ENCODE measurements around the gene RRP15. TPM values are rescaled to one million over a fixed set of nuclear protein-coding genes. Genes with fewer than 3 reads are reported as not detected.

RRP15 gene
- polyA plus RNA-seq, 3 donors from 2014 or later: 6.4 to 12.8 (median 10.3) TPM

GRCh38 chr1:218272366-218272765 is 12.7 kb upstream of the RRP15 start:
- DNase-seq: no peak
- Mint-ChIP-seq H3K9me3 (no peaks in the 10 kb centered on the region), H3K4me3 (no peak overlapping the region), H3K36me3 (no peaks in the 10 kb centered on the region), H3K27ac (no peak overlapping the region), H3K4me1 (no peaks in the 10 kb centered on the region), H3K27me3 (ENCODE audit: low read depth in 3 of 3) (peaks cover 0 to 5% (median 5%) of the 10 kb centered on the region in 3 donors)

GRCh38 chr1:218273762-218274479 is 11.2 kb upstream of the RRP15 start:
- peaks cover 0 to 5% (median 3%) of the 10 kb centered on the region in 3 donors for H3K27me3 Mint-ChIP-seq (ENCODE audit: low read depth in 3 of 3)
- no peak overlapping the region for H3K4me3 Mint-ChIP-seq
- H3K9me3 Mint-ChIP-seq: no peaks in the 10 kb centered on the region
- H3K4me1 Mint-ChIP-seq: no peaks in the 10 kb centered on the region
- no peak for DNase-seq
- H3K36me3 Mint-ChIP-seq: no peaks in the 10 kb centered on the region
- H3K27ac Mint-ChIP-seq: no peak overlapping the region

- H3K27me3 Mint-ChIP-seq (ENCODE audit: low read depth in 3 of 3): peaks cover 0 to 5% (median 3%) of the 10 kb centered on the region in 3 donors
- H3K36me3 Mint-ChIP-seq: no peaks in the 10 kb centered on the region
- H3K4me3 Mint-ChIP-seq: no peak overlapping the region
- H3K27ac Mint-ChIP-seq: no peak overlapping the region
- H3K9me3 Mint-ChIP-seq: no peaks in the 10 kb centered on the region
- H3K4me1 Mint-ChIP-seq: no peaks in the 10 kb centered on the region
- DNase-seq: no peak
Observed at GRCh38 chr1:218274511-218274910, 10.6 kb upstream of the RRP15 start.

GRCh38 chr1:218275823-218276222 is 9.3 kb upstream of the RRP15 start:
- peaks cover 0 to 3% (median 0%) of the 10 kb centered on the region in 6 donors for H3K9me3 Mint-ChIP-seq
- H3K4me3 Mint-ChIP-seq: no peak overlapping the region
- DNase-seq: no peak
- no peak overlapping the region for H3K27ac Mint-ChIP-seq
- no peaks in the 10 kb centered on the region for H3K36me3 Mint-ChIP-seq
- H3K4me1 Mint-ChIP-seq: no peaks in the 10 kb centered on the region
- peaks cover 2 to 13% (median 5%) of the 10 kb centered on the region in 3 donors for H3K27me3 Mint-ChIP-seq (ENCODE audit: low read depth in 3 of 3)

- Mint-ChIP-seq H3K27ac (no peak overlapping the region), H3K4me1 (peaks cover 22% of the 10 kb centered on the region in 2 donors), H3K36me3 (no peaks in the 10 kb centered on the region), H3K4me3 (no peak overlapping the region), H3K27me3 (ENCODE audit: low read depth in 3 of 3) (peaks cover 4 to 25% (median 14%) of the 10 kb centered on the region in 3 donors), H3K9me3 (peaks cover 0 to 8% (median 0%) of the 10 kb centered on the region in 6 donors)
- DNase-seq: no peak
Observed at GRCh38 chr1:218281285-218281684, 3.8 kb upstream of the RRP15 start.

DNA sequence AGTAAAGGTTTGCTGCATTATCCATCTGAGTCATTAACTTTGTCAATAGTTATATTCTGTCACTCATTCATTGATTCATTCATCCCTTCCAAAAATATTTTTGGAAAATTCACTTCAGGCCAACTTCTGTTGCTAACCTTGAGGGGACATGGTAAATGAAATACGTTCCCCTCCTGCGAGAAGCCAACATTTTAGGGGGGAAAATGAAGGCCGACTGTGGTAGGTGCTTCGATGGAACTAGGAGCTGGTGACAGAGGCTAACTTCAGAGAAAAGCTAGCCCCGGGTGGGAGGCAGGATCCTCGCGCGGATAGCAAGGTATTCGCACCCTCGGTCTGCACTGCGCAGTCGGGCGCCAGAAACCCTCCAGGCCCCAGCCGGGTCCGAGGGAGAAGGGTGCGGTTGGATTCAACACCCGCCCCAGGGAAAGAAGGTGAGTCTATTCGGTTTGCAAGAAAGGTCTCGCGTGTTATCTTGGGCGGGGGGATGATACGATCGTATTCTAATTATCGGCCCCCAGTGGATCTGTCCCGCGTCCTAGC is 646 bp upstream of the RRP15 start:
- peaks cover 0 to 8% (median 0%) of the 10 kb centered on the region in 6 donors for H3K9me3 Mint-ChIP-seq
- H3K4me3 Mint-ChIP-seq: peak overlapping the region; percentile 97 to 100 (median 99)
- DNase-seq: no peak
- H3K27ac Mint-ChIP-seq: peak overlapping the region; percentile 92 to 99 (median 95)
- H3K4me1 Mint-ChIP-seq: peaks cover 28 to 46% of the 10 kb centered on the region in 2 donors
- peaks cover 5 to 25% (median 14%) of the 10 kb centered on the region in 3 donors for H3K27me3 Mint-ChIP-seq (ENCODE audit: low read depth in 3 of 3)
- H3K36me3 Mint-ChIP-seq: no peaks in the 10 kb centered on the region

DNA sequence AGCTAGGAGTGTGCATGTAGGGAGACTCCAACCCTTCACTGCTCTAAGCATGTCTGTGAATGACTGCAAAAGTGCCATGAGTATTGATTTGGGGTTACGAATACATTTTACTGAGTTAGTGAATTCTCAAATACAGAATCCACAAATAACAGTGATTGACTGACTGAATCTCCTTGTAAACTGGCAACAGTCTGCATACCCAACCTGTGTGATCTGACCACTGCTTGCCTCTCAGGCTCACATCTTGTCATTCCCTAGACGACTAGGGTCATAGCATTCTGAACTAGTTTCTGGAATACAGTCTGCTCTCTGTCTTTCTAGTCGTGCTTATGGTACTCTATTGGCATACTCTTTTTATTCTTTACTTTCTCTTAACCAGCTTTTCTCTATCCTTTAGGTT is 7.4 kb downstream of the RRP15 start:
- Mint-ChIP-seq H3K36me3 (no peaks in the 10 kb centered on the region), H3K9me3 (no peaks in the 10 kb centered on the region), H3K27me3 (ENCODE audit: low read depth in 3 of 3) (no peaks in the 10 kb centered on the region), H3K27ac (no peak overlapping the region), H3K4me3 (no peak overlapping the region), H3K4me1 (peaks cover 0 to 17% of the 10 kb centered on the region in 2 donors)
- DNase-seq: no peak

GRCh38 chr1:218294546-218294945 is 9.5 kb downstream of the RRP15 start:
- no peak for DNase-seq
- H3K27ac Mint-ChIP-seq: no peak overlapping the region
- no peak overlapping the region for H3K4me3 Mint-ChIP-seq
- H3K9me3 Mint-ChIP-seq: no peaks in the 10 kb centered on the region
- no peaks in the 10 kb centered on the region for H3K27me3 Mint-ChIP-seq (ENCODE audit: low read depth in 3 of 3)
- no peaks in the 10 kb centered on the region for H3K36me3 Mint-ChIP-seq
- no peaks in the 10 kb centered on the region for H3K4me1 Mint-ChIP-seq

- Mint-ChIP-seq H3K27ac (no peak overlapping the region), H3K9me3 (no peaks in the 10 kb centered on the region), H3K4me1 (no peaks in the 10 kb centered on the region), H3K36me3 (no peaks in the 10 kb centered on the region), H3K4me3 (no peak overlapping the region), H3K27me3 (ENCODE audit: low read depth in 3 of 3) (no peaks in the 10 kb centered on the region)
- DNase-seq: no peak
Observed at GRCh38 chr1:218296162-218296561, 11.1 kb downstream of the RRP15 start.

- H3K4me3 Mint-ChIP-seq: no peak overlapping the region
- peaks cover 0 to 7% (median 0%) of the 10 kb centered on the region in 3 donors for H3K36me3 Mint-ChIP-seq
- no peak for DNase-seq
- H3K27me3 Mint-ChIP-seq (ENCODE audit: low read depth in 3 of 3): no peaks in the 10 kb centered on the region
- H3K27ac Mint-ChIP-seq: no peak overlapping the region
- H3K9me3 Mint-ChIP-seq: no peaks in the 10 kb centered on the region
- peaks cover 5 to 6% of the 10 kb centered on the region in 2 donors for H3K4me1 Mint-ChIP-seq
Observed at GRCh38 chr1:218297461-218297860, 12.4 kb downstream of the RRP15 start.

GRCh38 chr1:218297867-218298266 is 12.8 kb downstream of the RRP15 start:
- H3K27me3 Mint-ChIP-seq (ENCODE audit: low read depth in 3 of 3): no peaks in the 10 kb centered on the region
- peaks cover 5 to 6% of the 10 kb centered on the region in 2 donors for H3K4me1 Mint-ChIP-seq
- no peaks in the 10 kb centered on the region for H3K9me3 Mint-ChIP-seq
- no peak for DNase-seq
- peaks cover 0 to 9% (median 0%) of the 10 kb centered on the region in 3 donors for H3K36me3 Mint-ChIP-seq
- H3K4me3 Mint-ChIP-seq: no peak overlapping the region
- H3K27ac Mint-ChIP-seq: no peak overlapping the region

DNA sequence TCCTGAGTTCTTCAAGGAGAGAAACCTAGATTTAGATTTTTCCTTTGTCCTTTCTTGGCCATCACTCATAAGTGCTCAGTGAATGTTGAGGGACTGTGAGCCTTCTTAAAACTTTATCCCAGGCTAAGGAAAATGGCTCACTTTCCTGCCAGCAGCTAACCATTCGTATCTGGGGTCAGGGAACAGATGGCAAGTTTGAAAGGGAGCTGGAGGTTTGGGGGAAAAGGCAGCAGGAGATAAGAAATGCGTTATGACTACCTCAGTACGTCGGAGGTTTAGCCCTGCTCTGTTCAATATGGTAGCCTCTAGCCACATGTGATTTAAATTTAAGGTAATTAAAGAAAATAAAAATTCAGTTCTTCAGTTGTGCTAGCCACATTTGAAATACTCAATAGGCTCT is 13.3 kb downstream of the RRP15 start:
- Mint-ChIP-seq H3K9me3 (no peaks in the 10 kb centered on the region), H3K27me3 (ENCODE audit: low read depth in 3 of 3) (no peaks in the 10 kb centered on the region), H3K36me3 (peaks cover 0 to 9% (median 0%) of the 10 kb centered on the region in 3 donors), H3K4me3 (no peak overlapping the region), H3K27ac (no peak overlapping the region), H3K4me1 (peaks cover 5 to 6% of the 10 kb centered on the region in 2 donors)
- DNase-seq: no peak

DNA sequence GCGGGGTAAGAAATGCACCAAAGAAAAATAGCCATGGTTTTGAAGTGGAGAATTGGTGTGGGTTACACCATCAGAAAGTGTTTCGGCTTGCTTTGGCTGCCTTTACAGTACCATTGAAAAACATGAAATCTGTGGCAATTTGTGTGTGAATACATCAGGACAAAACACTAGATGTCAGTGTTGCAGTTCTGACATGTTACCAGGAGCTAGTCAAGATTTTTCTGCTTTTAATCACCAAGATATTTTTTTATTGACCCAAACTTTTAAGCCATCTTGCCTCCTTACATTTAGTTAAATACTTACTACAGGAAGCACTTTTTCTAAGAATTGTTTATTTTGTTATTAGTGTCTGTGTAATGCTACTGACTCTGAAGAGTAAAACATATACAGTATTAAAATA is 14.3 kb downstream of the RRP15 start:
- Mint-ChIP-seq H3K4me1 (peaks cover 8 to 13% of the 10 kb centered on the region in 2 donors), H3K36me3 (peaks cover 0 to 9% (median 0%) of the 10 kb centered on the region in 3 donors), H3K27ac (no peak overlapping the region), H3K4me3 (no peak overlapping the region), H3K27me3 (ENCODE audit: low read depth in 3 of 3) (no peaks in the 10 kb centered on the region), H3K9me3 (no peaks in the 10 kb centered on the region)
- no peak for DNase-seq

- H3K27ac Mint-ChIP-seq: no peak overlapping the region
- peaks cover 14 to 25% of the 10 kb centered on the region in 2 donors for H3K4me1 Mint-ChIP-seq
- H3K4me3 Mint-ChIP-seq: no peak overlapping the region
- H3K9me3 Mint-ChIP-seq: no peaks in the 10 kb centered on the region
- no peaks in the 10 kb centered on the region for H3K27me3 Mint-ChIP-seq (ENCODE audit: low read depth in 3 of 3)
- H3K36me3 Mint-ChIP-seq: peaks cover 0 to 16% (median 7%) of the 10 kb centered on the region in 3 donors
- DNase-seq: no peak
Observed at GRCh38 chr1:218301217-218301616, 16.1 kb downstream of the RRP15 start.

Data from immature natural killer cell (primary cell).